Right lung (tissue), 10 donors: ENCODE results near the gene ADIPOR2. TPM values are rescaled to one million over a fixed set of nuclear protein-coding genes. Genes with fewer than 3 reads are reported as not detected.

ENCODE experiments used
- DNase-seq, 2 donors: peaks; one replicate each; pipeline ENCODE4 v3.0.0-alpha.2; 2013
- long read RNA-seq, 8 donors: transcript quantifications; one replicate each; lab custom pipeline, GENCODE V29; 2026
- polyA plus RNA-seq, 5 donors: library from polyadenylated mRNA; unstranded; fragments of 120-200 nt; gene quantifications; one replicate each; pipeline versions ENCODE4 v1.2.1 to v1.2.3, GENCODE V29; 2013; ENCODE audit warnings: inconsistent platforms in 1 of 5, low replicate concordance in 1 of 5; ENCODE audit not compliant: insufficient read length in 5 of 5, insufficient read depth in 1 of 5

ADIPOR2 gene, protein sequence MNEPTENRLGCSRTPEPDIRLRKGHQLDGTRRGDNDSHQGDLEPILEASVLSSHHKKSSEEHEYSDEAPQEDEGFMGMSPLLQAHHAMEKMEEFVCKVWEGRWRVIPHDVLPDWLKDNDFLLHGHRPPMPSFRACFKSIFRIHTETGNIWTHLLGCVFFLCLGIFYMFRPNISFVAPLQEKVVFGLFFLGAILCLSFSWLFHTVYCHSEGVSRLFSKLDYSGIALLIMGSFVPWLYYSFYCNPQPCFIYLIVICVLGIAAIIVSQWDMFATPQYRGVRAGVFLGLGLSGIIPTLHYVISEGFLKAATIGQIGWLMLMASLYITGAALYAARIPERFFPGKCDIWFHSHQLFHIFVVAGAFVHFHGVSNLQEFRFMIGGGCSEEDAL
- polyA plus RNA-seq, result 10 to 100 TPM; 35.9 to 41.3 (median 38.5) TPM
- long read RNA-seq, donor 1, full-length matches to known transcripts, result 4 of 4 reads
- long read RNA-seq, donor 1, partial matches to known transcripts, result 0 of 4 reads
- long read RNA-seq, donor 1, other reads (novel, unspliced or antisense), result 0 of 4 reads
- long read RNA-seq, donor 2, full-length matches to known transcripts, result 2 of 2 reads
- long read RNA-seq, donor 2, partial matches to known transcripts, result 0 of 2 reads
- long read RNA-seq, donor 2, other reads (novel, unspliced or antisense), result 0 of 2 reads
- long read RNA-seq, donor 3, full-length matches to known transcripts, result 1 of 1 reads
- long read RNA-seq, donor 3, partial matches to known transcripts, result 0 of 1 reads
- long read RNA-seq, donor 3, other reads (novel, unspliced or antisense), result 0 of 1 reads
- long read RNA-seq, donor 4, result 0 reads
- long read RNA-seq, donor 5, full-length matches to known transcripts, result 2 of 37 reads
- long read RNA-seq, donor 5, partial matches to known transcripts, result 35 of 37 reads
- long read RNA-seq, donor 5, other reads (novel, unspliced or antisense), result 0 of 37 reads
- long read RNA-seq, donor 6, full-length matches to known transcripts, result 1 of 1 reads
- long read RNA-seq, donor 6, partial matches to known transcripts, result 0 of 1 reads
- long read RNA-seq, donor 6, other reads (novel, unspliced or antisense), result 0 of 1 reads
- long read RNA-seq, donor 7, full-length matches to known transcripts, result 4 of 4 reads
- long read RNA-seq, donor 7, partial matches to known transcripts, result 0 of 4 reads
- long read RNA-seq, donor 7, other reads (novel, unspliced or antisense), result 0 of 4 reads
- long read RNA-seq, donor 8, full-length matches to known transcripts, result 1 of 1 reads
- long read RNA-seq, donor 8, partial matches to known transcripts, result 0 of 1 reads
- long read RNA-seq, donor 8, other reads (novel, unspliced or antisense), result 0 of 1 reads

DNA sequence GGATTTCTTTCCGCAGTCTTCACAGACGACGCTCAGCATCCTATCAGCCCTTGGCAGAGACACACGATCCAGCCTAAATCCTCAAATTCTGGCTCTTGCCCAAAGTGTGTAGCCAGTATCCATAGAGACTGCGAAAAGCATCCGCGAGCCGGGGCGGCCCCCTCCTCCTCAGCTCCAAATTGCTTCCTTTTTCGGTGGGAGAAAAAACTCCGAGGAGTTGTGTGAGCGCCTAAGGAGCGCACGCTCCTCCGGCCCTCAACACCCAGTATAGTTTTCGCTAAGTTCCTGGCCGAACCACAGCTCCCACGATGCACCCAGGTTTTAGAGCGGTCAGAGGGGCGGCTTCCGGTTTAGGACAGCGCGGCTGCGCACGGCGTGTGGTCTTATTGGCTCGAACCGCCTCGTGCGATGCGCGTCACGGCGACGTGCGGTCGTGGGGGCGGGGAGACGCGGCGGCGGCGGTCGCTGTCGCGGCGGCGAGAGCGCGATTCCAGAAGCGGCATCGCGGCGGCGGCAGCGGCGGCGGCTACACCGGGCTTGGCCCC is at the start of gene ADIPOR2:
TSS of gene ADIPOR2 (plus strand) at position 493 of the 545 bp plus-strand sequence. CDS start 63,274 bp downstream, outside the sequence.
- peak; percentile 96 to 97 for DNase-seq

DNA sequence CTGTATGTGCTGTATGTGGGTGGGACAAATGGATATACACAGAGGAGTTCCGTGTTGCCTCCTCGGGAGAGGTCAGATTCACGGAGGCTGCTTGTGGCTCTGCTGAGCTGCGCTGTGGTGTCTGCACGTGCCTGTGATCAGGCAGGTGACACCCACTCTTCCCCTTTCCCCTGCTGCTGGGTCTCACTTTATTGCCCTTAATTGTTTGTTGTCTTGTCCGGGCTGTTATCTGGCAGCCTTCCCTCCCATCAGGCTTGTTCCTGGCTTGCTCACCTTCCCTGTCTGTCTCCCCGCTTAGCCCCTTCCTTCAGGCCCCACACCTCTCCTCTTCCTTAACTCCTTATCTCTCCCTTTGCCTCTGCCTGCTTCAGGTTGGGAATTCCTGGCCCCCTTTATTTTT is 48.4 kb upstream of the ADIPOR2 start:
- no peak for DNase-seq

DNA sequence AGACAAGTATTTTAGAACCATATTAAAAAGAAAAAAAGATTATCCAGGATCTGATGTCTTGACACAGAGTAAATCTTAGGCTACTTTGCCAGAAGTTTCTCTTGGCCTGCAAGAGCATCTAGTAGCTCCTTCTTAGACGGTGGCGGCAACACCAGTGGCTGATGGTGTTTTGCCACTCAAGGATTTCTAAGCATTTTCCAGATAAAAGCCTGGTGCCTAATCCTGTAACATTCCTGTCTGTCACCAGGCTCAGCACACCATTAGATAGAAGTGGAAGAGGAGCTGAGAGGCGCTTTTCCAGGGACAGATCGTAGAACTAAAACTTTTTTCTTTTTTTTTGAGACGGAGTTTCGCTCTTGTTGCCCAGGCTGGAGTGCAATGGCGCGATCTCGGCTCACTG is 47.8 kb upstream of the ADIPOR2 start:
- DNase-seq, result no peak

DNA sequence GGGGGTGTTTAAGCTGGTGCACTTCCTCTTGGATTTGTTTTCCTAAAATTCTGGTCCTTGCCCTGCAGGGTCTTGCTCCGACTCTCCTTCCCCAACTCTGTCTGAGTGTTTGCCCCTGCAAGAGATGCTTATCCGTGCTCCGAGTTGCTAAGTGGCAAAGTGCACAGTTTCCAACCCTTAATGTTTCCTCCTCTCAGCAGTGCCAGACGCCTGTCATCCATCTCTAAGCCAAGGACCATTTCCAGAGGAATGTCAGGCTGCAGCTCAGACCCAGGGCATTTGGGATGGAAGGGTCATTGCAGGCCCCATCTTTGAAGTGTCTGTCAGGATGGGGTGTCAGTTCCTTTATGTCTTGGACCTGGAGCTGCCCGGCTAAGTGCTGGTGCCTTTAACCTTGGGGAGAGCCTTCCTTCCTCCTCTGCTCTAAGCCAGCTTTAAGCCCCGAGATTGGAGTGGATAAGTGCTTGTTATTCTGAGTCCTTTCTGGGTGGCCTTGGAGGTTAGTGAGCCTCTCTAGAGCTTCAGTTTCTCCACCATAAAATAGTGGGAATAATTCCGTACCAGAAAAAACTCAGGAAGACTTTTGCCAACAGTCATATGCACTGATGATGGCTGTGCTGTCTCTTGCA is 46.9 kb upstream of the ADIPOR2 start:
- no peak for DNase-seq

DNA sequence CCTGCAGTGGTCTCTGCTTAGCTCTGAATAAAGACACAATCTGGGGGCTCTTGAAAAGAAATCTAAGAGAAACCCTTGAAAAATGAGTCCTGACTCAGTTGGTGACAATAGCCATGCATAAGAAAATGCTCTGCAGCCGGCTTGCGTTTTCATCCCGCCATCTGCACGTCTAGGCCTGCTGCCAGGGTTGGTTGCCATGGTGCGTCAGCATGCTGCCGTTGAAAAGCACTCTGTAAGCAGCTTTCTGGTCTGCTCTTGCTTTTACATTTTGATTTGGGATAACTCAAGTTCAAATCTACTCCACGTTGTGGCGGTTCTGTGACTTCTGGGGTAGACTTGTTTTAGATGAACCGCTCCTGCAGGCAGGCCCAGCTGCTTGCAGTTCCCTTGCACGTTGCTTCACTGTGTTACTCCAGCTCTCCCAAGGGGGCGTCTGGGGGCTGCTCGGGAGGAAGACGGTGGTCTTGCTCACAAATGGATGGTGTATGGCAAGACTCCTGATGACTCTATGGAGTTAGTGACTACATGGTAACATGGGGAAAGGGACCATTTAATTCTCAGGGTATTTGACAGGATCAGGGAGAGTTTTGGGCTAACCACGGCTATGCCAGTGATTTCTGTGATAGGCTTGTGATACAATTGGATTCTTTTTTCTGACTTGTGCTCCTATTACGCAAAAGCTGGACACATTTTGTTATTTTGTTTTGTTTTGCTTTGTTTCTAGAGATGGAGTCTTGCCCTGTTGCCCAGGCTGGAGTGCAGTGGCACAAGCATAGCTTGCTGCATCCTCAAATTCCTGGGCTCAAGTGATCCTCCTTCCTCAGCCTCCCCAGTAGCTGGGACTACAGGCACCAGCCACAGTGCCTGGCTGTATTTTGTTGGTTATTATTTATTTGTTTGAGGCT is 46.1 kb upstream of the ADIPOR2 start:
- peak; percentile 88 to 91 for DNase-seq

DNA sequence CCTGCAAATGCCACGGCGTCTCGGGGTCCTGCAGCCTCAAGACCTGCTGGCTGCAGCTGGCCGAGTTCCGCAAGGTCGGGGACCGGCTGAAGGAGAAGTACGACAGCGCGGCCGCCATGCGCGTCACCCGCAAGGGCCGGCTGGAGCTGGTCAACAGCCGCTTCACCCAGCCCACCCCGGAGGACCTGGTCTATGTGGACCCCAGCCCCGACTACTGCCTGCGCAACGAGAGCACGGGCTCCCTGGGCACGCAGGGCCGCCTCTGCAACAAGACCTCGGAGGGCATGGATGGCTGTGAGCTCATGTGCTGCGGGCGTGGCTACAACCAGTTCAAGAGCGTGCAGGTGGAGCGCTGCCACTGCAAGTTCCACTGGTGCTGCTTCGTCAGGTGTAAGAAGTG is 45.1 kb upstream of the ADIPOR2 start:
- DNase-seq, result no peak

DNA sequence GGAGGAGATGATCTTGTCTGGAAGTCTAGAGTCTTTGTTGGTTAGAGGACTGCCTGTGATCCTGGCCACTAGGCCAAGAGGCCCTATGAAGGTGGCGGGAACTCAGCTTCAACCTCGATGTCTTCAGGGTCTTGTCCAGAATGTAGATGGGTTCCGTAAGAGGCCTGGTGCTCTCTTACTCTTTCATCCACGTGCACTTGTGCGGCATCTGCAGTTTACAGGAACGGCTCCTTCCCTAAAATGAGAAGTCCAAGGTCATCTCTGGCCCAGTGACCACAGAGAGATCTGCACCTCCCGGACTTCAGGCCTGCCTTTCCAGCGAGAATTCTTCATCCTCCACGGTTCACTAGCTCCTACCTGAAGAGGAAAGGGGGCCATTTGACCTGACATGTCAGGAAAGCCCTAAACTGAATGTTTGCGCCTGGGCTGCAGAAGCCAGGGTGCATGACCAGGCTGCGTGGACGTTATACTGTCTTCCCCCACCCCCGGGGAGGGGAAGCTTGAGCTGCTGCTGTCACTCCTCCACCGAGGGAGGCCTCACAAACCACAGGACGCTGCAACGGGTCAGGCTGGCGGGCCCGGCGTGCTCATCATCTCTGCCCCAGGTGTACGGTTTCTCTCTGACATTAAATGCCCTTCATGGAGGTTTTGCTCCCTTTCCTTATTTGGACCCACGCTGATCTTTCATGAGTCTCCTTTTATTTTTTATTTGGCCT is 44.1 kb upstream of the ADIPOR2 start:
- DNase-seq, result no peak

DNA sequence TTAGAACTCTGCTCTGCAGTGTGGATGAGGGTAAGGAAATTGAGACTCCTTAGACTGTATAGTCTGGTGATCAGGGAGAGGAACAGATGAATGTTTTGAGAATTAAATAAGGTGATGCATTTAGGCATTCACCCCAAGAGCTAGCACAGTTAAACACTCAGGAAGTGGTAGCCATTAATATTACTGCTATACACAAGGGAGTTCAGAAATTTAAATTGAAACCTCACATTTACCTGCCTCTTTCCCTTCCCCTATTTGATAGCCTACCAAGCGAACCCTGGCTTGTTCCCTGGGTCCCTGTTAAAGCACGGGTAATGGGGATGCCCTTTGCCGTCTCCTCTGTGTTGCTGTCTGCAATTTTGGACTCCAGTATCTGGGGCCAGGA is 43.6 kb upstream of the ADIPOR2 start:
- no peak for DNase-seq

DNA sequence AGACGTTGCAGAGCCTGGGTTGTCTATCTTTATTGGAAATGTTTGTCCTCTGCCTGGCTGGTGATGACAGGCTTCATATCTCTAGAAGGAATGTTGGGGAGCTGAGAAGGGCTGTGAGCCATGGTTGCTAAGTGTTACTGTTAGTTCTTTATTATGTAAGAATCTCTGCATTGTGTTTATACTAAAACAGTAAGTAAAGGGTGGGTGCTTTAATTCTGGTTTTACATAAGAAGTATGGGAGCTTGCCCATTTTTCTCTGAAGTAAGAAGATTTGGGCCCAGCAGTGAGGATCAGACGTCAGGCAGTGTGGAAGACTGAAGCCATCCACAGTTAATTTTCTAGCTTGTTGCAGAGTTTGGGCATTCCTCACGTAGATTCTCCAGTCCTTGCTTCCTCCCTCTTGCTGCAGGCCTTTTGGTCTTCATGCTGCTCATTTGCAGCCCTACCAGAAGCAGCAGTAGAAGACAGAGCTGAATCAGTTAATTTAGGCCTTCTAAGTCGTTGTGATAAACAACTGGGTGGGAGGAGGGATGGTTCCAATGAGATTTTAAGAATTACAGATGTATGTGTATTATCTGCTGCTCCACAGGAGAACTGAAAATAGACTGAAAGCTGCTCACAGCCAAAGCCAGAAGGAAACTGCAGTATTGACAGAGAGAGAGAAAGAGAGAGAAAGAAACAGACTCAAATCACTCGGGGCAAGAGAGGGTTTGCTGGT is 40.5 kb upstream of the ADIPOR2 start:
- DNase-seq, result peak in 1 of 2 donors; percentile 65

DNA sequence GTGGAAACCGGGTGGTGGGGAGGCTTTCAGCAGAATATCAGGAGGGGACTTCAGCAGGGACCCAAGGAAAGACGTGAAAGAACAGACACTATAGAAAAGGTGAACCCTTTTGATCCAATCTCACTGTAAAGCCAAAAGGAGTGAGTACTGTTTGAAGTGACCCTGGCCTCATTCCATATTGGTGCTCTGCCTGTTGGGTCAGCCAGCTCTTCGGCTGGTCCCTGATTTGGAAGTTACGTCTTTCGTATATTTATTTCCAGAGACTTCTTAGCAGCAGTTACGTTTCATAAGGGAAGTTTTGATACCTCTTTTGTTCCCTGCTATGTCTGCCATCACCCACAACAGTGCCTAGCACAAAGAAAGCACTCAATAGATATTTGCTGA is 39.9 kb upstream of the ADIPOR2 start:
- DNase-seq, result no peak

DNA sequence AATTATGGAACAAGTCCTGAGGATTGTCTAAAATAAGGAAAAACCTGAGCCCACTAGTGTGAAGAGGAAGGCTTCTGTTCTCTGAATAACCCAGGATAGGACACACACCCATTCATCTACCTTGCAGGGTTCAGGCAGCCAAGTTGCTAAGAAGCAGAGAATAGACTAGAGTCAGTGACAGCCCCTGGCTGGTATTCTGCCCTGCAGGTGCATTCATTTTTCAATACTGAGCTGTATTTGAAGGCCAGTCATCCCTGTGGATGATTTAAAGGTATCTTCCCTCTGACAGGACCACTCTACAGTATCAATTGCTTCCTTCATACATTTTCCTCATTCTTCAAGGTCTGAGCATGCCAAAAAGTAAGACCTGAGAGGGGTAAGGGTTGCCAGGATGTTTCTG is 38.9 kb upstream of the ADIPOR2 start:
- DNase-seq, result no peak

DNA sequence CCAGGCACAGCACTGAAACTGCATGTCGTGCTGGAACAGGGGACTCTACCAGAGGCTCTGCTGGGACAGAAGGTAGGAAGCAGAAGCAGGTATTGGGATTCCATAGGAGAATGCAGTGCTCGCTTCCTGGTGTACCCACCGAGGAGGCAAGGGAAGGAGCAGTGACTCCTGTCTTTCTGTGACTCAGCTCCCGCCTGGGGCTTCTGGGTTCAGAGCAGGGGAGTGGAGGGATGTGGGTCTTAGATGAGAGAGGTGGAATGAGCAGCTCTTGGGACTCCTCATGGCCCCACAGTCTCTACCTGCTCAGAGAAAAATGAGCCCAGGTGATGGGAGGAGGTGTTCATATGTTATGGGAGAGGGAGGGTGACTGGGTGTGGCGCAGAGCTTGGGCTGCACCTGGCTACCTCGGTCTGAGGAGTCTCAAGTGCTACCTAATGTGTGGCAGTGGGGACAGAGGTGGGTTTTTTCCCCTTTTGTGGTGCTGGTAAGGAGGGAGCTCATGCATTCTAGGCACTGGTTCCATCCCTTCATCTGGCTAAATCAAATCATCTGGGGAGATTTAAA is 35.6 kb upstream of the ADIPOR2 start:
- no peak for DNase-seq

DNA sequence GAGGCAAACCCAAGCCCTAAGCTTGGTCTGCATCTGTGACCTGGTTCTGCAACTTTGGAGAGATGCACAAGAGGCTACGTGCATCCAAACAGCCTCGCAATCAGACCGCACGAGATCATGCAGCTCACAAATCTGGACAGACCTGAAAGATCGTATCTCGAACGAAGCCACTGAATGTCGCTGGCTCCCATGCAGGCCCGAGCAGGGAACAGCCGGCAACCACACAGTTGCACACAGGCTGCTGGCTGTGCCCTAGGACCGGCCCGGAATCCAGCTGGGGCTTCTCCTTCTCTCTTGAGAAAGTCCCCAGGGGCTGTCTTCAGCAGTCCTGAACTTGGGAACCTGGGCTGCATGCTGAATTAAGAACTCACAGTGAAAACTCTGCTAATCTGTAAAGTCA is 34.0 kb upstream of the ADIPOR2 start:
- DNase-seq, result no peak

DNA sequence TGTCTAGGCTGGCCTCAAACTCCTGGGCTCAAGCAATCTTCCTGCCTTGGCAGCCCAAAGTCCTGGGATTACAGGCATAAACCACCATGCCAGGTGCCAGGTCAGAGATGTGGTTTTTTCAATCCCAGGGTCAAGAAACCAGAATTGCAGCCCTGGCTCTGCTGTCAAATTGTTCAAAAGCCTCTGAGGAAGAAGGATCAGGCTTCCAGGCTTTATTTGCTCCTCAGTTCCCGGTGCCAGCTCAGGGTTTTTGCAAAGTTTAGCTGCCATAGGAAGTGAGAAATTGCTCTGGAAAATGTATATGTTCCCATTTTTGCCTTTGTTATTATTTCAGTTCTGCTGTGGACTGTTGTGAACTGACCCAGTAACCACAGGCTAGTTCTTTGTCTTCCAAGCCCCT is 33.2 kb upstream of the ADIPOR2 start:
- no peak for DNase-seq

DNA sequence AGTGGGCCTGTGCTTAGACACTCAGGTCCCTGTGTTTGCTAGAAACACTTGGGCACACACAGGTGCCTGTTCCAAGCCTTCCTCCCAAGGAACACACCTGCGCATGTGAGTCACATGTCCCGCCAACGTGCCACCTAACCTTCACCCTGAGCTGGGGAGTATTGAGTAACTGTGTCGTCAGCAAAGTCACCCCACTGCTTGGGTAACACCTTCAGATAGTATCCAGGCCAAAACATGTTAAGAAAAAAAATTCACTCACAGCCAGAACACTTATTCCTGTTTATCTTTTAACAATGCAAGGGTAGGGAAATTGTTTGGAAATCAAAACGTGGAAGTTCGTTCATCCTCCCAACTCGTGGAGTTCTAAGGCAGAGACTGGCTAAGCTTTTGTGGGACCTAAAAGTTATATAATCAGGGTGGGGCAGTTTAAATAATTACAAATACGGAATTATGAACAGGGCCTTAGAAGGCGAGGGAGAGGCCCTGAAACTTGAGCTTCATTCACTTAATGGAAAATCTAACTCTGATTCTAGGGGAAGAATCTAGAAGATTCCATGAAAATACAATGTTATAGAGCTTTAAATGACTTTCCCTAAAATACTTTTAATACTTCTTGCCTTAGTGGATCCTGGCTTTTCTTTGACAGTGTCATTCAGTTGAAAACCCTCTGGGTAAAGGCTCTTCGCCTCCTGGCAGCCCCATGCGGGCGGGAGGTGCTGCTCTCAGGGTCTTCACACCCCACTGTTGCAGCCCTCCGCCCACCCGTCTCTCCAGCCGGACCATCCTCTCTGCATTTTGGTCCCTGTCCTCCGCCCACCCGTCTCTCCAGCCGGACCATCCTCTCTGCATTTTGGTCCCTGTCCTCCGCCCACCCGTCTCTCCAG is 30.3 kb upstream of the ADIPOR2 start:
- peak in 1 of 2 donors; percentile 39 for DNase-seq

DNA sequence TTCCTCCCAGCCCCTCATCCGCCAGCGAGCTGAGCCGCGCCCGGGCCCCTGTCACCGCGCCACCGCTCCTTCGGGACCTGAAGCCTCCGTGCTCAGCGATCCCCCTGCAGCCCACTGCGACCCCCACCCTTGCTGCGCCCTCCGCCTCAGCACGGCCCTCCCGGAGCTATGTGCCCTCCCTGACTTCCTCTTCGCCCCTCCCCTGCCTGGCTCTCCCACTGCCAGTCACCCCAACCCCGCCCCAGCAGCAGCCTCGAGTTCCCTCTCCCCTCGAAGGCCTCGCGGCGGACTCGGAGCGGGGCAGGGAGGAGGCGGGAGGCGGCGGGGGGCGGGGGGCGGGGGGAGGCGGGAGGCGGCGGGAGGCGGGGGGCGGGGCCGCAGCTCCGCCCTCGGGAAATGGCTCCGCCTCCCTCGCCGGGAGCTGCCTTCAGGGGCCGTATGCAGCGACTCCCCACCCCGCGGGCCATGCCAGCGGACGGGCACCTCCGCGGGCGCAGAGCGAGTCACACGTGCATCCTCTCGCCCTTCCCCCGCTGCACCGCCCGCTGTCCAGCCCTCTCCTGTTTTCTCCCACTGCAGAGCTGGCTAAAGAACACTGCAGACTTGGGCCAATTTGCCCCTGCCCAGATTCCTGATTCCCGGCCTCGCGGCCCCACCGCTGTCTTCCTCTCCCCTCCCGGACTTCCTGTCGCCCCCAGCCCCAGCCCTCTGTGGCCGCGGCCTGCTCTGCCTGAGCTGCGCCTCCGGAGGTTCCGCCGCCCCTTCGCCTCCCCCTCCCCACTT is 29.1 kb upstream of the ADIPOR2 start:
- DNase-seq, result peak; percentile 76 to 83
